ENCODE measurements around the gene APBA2.

APBA2 gene

DNA sequence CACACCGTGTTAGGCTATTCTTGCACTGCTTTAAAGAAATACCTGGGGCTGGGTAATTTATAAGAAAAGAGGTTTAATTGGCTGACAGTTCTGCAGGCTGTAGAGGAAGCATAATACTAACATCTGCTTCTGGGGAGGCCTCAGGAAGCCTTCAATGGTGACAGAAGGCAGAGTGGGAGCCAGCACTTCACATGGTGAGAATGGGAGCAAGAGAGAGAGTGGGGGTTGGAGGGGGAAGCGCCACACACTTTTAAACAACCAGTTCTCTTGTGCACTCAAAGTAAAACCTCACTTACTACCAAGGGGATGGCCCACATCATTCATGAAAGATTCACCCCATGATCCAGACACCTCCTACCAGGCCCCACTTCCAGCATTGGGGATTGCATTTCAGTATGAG is 181.1 kb downstream of the APBA2 start:
- DNase-seq = no peak

DNA sequence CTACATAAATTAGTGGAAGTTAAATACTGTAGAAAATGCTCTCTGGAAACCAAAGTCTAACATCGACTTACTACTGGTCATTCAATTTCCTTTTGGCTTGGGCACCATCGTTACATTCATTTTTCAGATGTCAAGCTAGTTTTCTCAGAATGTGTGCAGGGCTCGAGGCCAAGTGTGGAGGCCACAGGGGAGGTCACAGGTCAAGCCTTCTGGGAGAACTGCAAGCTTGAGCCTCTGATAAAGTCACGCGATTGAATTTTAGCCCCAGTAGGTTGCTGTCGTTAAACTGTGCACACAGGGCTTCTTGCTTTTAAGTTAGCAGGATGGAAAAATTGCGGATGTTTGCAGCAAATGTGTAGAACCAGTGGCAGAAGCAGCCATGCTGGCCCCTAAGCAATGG is 182.2 kb downstream of the APBA2 start:
- DNase-seq = no peak

DNA sequence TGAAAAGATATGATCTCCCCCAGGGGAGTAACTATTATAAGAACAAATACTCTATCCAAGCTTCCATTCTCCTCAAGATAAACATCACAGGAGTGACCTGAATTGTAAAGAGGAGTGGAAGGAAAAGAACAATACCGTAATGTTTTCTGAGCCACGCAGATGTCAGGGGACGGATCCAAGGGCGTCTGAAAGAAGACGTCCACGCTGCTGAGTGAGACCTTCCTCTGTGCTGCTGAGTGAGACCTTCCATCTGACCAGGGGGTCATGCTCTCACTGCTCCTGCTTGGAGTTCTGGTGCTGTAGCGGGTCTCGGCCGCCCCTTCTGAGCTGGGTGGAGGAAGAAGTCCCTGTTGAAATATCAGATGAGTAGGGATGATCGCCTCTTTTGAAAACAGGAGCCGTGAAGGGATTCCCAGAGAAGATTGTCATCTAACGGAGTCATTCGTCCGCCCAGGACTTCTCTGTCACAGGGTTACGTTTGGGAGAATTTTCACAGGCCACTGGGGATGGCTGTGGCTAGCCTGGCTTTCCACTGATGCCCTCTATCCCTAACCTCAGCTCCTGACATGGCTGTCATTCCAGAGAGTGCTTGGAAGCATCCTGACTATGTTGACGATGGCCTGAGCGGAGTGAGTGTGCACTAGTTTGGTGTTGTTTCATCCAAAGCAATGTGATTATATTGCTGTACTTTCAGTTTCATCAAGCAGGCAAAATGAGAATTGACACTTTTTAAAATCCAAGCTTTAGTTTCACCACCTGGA is 184.9 kb downstream of the APBA2 start:
- no peak for DNase-seq

DNA sequence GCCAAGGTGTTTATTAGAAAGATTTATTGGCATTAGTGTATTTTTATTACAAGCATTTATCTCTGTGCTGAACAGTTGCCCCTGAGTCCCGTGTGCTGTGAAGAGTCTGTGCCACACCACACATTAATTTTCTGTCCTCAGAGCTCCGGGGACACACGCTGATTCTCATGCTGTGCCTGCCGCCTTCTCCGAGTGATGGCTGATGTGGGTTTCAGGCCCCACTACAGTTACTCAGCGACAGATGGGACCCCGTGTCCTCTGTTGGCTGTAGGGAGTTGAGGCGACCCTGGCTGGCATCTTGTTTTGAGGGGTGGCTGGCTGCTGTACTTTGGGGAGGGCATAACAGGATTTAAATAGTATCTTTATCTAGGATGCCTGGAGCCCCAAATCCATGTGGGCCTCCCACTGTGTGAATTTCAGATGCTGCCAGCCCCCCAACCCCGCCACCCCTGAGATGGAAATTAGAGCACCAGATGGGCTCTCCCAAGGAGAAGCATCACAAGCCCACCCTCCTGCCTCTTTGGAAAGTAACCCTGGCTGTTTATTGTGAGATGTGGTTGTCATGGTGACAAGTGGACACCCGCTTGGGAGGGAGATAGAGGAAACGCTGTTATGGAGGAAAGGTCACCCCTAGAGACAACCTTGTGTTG is 185.6 kb downstream of the APBA2 start:
- no peak for DNase-seq

DNA sequence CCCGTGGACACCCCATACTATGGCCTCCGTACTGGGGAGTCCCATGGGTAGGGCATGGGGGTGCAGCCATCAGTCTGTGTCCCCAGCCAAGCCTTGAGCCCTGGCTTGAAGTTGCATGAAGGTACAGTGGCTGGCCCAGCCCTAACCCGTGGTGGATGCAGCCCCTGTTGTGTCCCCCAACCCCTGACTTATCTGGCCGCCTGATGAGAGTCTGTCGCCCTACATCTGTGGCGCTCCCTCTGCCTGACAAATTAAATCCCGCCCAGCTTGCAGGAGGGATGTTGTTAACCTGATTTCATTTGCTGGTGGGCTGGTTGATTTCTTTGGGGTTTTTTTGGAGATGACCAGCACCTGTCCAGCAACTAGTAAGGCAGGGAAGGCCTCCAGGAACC is 186.1 kb downstream of the APBA2 start:
- DNase-seq = no peak

DNA sequence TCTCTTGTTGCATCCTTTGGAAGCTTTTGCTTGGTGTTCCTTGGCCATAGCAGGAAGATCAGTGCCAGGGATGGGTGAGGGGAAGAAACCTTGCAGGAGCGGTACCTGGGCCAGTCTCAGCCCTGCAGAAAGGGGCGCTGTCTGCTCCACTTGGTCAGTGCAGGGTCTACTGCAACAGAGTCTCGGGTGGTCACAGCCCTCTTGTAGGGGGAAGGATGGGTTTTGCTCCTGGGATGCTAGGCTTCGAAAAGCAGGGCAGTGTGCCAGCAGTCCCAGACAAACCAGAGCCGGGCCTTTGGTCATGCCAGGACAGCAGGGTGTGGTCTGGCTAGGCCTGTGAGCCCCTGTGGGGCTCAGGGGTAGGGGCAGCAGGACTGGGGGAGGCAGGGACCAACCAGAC is 186.7 kb downstream of the APBA2 start:
- DNase-seq = no peak

DNA sequence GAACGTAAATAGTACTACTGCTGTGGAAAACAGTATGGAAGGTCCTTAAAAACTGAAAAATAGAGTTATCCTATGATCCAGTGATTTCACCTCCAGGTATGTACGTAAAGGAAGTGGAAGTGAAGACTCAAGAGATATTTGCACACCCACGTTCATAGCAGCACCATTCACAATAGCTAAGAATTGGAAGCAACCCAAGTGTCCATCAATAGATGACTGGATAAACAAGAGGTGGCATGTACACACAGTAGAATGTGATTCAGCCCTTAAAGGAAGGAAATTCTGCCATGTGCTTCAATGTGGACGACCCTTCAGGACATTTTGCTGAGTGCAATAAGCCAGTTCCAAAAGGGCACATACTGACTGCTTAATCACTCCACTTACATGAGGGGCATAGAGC is 188.3 kb downstream of the APBA2 start:
- DNase-seq = no peak

DNA sequence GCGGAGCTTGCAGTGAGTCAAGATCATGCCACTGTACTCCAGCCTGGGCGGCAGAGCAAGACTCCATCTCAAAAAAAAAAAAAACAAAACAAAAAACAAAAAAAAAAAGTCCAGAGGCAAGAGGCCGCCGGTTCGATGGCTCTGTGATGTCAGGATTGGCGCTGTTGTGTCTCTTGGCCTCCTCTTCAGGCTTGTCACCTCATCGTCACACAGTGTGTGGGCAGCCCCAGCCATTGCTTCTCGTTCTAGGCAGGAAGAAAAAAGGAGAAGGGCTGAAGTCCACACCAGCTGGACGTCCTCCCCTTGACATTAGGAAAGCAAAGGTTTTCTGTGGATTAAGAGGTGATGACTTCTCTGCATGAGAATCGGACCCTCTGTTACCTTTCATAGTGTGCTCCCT is 192.8 kb downstream of the APBA2 start:
- DNase-seq = no peak

DNA sequence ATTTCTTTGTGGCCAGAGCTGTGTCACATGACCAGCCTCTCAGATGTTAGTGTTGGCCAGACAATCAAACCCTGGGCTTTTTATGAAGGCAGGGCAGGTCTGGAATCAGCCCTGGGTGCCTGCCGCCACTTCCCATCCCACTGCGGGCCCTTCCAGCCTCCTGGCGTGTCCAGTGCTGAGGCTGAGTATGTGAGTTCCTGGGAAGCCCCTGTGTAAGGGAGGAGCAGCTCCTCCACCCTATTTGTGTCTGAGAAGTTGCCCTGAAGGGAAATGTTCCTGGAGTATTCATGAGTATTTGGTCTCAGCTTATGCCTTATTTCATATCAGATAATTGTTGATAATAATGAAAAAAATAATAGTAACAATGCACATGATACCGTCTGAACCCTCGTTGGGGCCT is 193.7 kb downstream of the APBA2 start:
- DNase-seq = no peak

DNA sequence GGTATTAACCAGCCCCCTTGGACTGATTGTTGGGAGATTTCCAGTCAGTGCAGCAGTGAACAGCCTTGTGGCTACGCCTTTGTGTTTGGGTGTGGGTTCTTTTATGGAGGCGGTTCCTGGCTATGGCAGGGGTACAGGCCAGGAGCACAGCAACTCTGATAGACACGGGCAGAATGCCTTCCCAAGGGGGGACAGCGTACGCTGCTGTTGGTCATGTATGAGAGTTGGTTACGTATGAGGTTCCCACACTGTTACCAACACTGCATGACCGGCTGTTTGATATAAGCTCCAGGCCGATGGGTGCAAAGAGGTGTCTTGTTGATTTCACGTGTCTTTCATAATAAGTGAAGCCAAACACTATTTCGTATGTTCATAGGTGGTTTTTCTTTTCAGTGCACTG is 196.0 kb downstream of the APBA2 start:
- no peak for DNase-seq

DNA sequence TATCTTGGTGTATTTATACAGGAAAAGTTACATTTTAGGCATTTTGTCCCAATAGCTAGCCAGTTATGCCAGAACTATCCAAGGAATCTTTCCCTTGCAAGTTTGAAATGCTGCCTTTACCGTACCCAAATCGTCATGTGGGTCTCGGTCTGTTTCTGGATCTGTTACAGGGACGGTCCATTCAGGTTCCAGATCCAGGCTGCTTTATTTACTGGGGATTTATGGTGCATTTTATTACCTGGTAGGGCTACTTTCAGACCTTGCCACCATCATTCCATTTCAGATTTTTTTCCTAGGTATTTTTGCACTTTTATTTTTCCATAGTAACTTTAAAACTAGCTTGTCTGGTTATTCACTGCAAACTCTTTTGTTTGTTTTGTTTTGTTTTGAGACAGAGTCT is 197.4 kb downstream of the APBA2 start:
- DNase-seq = no peak

DNA sequence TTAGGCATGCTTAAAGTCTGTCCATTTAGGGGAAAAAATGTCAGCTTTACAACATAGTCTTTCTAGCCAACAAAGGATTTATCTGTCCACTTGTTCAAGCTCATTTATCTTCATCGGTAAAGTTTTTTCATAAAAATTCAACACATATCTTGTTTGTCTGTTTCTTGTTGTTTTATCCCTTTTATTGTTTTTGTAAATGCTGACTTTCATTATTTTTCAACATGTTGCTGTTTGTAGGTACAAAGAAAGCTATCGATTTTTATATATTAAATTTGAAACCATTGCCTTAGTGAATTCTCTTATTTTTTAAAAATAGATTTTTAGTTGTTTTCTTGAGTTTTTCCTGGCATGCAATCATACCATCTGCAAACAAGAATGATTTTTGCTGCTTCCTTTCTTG is 198.1 kb downstream of the APBA2 start:
- no peak for DNase-seq

DNA sequence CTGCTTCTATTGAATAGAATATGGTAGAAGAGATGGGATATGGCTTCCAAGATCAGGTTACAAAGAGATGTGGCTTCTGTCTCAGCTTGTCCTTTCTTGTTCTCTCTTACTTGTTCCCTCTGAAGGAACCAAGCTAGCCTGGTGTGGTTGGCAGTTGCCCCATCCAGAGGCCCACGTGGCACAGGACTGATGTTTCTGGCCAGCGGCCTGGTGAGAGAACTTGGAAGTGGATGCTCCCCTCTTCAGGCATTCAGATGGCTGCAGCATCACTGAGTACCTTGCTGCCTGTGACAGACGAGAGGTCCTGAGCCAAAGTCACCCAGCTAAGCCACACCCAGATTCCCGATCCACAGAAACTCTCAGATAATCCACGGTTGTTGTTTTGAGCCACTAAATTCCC is 200.2 kb downstream of the APBA2 start:
- DNase-seq = no peak

DNA sequence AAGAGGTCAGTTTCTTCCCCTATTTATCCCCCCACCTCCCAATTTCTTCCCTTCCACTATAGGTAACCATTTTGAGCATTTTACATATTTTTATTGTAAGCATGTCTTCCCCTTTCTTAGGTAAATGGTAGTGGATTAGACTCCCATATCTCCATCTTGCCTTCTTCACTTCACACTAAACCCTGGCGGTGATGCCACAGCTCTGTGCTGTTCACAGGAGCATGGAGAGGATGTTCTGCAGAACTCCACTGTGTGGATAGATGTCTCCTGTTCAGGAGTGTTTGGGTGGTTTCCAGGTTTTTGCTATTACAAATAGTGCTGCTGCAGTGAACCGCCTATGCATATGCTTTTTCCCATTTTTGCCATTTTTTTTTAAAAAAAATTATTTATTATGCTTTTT is 201.1 kb downstream of the APBA2 start:
- DNase-seq = no peak

DNA sequence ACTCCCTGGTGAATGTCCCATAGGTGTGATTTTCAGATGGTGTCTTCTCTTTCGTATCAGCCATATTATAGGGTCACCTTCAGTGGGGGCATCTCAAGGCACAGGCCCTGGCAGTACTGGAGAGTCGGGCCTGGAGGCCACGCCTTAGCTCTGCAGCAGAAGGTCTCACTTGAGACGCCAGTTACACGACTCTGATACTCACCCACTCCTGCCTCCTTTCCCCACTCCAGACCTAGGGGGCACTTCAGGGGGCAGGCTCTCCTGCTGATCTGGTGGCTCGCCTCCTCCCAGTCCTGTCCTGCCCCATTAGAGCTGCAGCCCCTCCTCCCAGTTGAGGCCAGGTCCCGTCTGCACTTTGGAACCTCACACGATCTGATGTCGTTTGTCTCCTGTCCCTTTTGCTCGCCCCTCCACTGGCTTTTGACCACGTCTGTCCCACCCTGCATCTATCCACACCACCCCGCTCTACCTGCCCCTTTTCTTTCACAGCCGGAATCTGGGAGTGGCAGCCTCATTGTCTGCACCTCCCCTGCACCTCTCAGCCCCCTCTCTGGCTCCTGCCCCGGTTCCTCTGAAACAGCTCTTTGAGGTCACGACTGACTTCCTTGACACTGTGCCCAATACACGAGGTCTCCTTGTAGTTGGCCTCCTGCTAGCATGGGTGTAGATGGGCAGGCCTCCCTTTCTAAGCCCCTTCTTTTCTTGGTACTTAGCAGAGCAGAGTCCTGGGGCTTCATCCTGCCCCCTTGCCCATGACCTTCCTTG is 201.9 kb downstream of the APBA2 start:
- no peak for DNase-seq

DNA sequence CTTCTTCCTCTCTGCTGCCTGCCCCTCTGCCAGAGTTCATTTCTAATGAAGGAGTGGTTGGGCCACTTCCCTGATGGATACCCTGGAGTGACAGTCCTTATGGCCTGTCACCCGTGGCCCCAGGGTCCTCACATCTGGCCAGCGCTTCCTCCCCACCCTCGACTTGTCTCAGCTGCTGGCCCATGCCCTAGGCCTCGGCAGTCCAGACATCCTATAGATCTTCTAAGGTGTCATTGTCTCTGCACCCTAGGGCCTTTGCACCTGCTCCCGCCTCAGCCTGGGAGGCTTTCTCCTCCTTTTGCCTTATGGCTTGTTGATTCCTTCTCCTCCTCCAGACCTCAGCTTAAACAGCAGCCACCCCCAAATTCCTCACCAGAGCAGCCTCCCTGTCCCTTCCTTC is 202.9 kb downstream of the APBA2 start:
- DNase-seq = no peak

DNA sequence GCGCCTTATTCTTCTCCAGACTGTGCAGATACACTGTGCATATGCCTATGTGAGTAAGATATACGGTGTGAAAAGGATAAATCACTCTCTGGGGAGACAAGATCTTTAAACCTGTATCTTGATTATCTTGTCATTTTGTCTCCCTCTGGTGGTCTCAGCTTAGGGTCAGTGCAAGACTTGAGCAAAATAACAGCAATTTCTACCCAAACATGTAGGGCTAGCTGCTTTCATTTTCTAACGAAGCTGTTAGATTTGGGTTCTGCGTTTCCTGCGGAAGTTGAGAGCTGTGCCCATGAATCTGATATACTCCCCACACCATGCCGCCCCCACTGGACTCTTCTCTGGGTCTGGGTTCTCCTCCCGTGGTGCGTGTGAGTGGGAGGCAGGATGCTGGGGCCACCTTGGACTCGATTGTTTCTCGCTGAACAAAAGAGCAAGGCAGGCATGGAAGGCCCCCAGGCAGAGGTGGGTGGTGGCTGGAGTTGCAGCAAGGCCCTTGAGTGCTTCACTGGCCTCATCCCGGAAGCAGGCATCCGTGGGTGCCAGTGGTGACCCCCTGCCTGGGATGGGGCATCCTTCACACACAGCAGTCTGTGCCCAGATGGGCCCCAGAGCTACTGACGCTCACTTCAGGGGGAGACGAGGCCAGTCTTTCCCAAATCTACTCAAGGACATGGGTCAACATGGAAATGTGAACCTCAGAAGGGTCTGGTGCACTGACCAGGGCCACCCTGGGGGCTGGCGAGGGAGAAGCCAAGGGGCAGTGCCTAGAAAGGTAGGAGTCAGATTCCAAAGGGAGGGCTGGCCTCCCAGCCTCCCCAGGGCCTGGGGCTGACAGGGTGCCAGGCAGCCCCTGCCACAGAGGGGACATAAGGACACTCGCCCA is 204.2 kb downstream of the APBA2 start:
- no peak for DNase-seq

DNA sequence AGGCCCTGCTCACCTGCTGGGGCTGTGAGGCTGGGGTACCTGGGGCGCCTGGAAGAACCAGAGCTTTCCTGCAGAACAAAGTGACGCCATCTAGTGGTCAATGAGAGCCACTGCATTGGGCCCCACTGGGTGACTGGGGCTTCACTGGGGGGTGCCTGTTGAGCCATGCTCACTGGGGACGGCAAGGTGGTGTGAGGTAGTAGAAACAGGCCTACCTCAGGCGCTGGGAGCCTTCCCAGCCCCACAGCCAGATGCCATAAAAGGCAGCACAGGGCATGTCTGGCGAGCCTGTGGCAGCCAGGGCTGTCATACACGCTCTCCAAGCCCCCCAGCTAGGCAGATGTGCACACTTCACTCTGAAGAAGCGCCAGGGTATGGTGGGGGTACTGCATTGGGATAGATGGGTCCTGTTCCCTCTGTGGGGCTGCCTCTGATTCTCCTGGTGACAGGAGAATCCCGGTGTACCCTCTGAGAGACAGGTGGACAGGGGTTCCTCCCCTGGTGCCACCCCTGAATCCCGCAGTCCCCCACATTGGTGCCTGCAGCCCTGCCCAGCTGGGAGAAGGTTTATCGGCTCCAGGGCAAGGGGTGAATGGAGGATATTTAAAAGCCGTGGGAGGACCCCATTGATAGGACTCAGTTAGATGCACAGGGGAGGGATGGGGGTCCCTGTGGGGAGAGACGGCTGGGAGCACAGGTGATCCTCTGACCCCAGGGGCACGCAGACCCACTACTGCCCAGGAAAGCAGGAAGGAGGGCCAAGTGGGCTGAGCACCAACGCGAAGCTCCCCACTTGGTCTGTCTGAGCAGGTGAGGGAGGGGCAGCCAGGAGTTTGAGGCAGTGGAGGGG is 205.1 kb downstream of the APBA2 start:
- DNase-seq = no peak

DNA sequence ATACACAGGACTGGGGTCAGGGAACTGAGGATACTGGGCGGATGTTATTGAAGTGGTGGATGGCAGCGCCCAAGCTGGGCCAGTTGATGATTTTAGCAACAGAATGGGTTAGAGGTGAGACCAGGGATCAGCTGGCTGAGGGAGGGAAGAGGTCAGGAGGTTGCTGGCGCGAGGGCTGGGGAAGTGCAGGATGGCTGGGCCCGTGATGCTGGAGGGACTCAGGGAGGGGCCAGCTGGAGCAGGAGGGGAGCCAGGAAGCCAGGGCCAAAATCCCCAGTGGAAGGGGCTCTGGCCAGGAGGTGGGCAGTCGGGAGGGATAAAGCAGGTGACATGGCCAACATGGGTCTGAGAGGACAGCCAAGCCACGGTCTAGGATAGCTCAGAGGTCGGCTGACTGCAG is 205.9 kb downstream of the APBA2 start:
- no peak for DNase-seq

DNA sequence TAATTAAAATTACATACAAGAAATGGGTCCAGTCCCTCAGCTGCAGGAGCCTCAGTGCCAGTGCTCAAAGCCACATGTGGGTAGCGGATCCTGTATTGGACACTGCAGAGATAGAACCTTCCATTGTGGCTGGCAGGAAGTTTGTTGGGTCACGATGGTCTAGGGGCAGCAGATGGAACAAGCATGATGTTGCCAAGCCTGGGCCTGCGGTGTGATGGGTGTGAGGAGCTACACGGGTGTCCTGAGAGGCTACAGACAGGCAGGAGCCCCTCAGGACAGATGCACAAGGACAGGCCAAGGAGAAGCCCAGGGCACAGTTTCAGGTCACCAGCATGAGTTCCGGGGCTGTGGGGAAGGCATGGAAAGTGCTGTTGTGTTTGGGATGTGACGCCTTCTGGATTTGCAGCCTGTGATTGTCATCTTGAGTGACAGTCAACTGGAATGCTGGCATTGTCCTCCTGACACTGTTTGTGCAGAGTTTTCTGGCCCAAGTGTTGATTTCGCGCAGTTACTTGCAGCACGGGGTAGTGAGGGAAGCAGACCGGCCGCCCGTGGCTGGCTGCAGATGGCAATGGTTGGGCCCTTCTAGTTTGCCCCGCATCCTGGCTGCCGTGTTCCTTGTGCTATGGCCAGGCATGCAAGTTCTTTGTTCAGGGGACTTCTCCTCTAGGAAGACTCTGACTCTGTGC is 206.7 kb downstream of the APBA2 start:
- DNase-seq = no peak

DNA sequence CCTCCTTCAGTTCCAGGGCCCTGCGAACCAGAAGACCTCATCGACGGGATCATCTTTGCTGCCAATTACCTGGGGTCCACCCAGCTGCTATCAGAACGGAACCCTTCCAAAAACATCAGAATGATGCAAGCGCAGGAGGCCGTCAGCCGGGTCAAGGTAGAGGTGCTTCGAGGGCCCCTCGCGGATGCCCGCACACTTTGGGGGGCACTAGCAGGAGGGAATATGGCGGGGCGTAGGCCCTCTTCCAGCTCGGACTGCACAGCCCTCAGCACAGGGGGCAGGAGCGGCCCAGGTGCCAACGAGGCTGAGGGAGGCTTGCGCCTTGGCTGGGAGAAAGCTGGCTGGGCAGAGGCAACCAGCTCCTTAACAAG is 207.3 kb downstream of the APBA2 start:
- no peak for DNase-seq

Data from DMS153 (cell line).